ENCODE measurements around the gene ADAMTS10.

DNA sequence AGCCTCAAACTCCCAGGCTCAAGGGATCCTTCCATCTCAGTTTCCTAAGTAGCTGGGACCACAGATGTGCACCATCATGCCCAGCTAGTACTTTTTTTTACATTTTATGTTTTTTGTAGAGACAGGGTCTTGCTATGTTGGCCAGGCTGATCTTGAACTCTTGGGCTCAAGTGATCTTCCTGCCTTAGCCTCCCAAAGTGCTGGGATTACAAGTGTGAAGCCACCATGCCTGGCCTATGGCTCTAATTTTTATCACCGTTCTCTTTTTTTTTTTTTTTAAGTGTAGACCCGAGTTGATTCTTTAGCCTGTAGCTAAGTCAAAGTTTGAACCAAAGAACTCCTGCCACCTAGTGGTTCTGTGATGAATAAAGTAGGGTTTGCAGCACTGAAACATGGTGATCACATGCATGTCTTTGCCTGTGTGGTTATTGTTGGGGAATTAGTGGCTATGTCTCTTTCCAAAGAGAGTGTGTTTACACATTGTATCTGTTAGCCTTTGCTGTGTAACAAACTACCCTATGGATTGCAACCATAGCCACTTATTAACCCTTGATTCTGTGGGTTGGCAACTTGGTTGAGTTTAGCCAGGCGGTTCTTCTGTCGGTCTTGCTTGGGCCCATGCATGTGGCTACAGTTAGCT is 31.5 kb upstream of the ADAMTS10 start:
- TF ChIP-seq, protein P1, sequence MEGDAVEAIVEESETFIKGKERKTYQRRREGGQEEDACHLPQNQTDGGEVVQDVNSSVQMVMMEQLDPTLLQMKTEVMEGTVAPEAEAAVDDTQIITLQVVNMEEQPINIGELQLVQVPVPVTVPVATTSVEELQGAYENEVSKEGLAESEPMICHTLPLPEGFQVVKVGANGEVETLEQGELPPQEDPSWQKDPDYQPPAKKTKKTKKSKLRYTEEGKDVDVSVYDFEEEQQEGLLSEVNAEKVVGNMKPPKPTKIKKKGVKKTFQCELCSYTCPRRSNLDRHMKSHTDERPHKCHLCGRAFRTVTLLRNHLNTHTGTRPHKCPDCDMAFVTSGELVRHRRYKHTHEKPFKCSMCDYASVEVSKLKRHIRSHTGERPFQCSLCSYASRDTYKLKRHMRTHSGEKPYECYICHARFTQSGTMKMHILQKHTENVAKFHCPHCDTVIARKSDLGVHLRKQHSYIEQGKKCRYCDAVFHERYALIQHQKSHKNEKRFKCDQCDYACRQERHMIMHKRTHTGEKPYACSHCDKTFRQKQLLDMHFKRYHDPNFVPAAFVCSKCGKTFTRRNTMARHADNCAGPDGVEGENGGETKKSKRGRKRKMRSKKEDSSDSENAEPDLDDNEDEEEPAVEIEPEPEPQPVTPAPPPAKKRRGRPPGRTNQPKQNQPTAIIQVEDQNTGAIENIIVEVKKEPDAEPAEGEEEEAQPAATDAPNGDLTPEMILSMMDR (IDR thresholded peaks at IDR 0.05) = peak in 1 of 3 donors; percentile 32
- TF ChIP-seq POLR2A (IDR thresholded peaks at IDR 0.05) = no peak
